Kidney (tissue), 14 donors: ENCODE results near the gene TTC28. TPM values are rescaled to one million over a fixed set of nuclear protein-coding genes. Genes with fewer than 3 reads are reported as not detected.

Source experiments
- DNase-seq, 5 donors: peaks; one replicate each; pipeline ENCODE4 v3.0.0-alpha.2; 2013 to 2020
- FAIRE-seq: peaks from 2 replicates; lab custom pipeline; 2012; peaks lifted over from hg19 to GRCh38; lab: Jason Lieb, UNC
- H3K27ac ChIP-seq, 2 donors: one replicate each; pipeline ENCODE4 v1.7.0; 2013; ENCODE audit warnings: low read depth in 2 of 2, low read length in 2 of 2, inconsistent platforms in 1 of 2
- H3K27me3 ChIP-seq: one replicate; pipeline ENCODE4 v1.7.1; 2013; ENCODE audit warnings: low read length, inconsistent platforms; ENCODE audit not compliant: control insufficient read depth, insufficient read depth
- H3K36me3 ChIP-seq, 3 donors: one replicate each; pipeline versions ENCODE4 v1.7.0 to v1.7.1; 2013; ENCODE audit warnings: low read length in 3 of 3, control low read depth in 1 of 3, inconsistent platforms in 1 of 3; ENCODE audit not compliant: insufficient read depth in 3 of 3, control insufficient read depth in 2 of 3
- H3K4me1 ChIP-seq, 3 donors: one replicate each; pipeline versions ENCODE4 v1.7.0 to v1.7.1; 2013; ENCODE audit warnings: low read length in 3 of 3, inconsistent platforms in 1 of 3, low read depth in 1 of 3; ENCODE audit not compliant: control insufficient read depth in 2 of 3, insufficient read depth in 2 of 3
- H3K4me3 ChIP-seq, 3 donors: one replicate each; pipeline versions ENCODE4 v1.7.0 to v1.8.1; 2013; ENCODE audit warnings: low read length in 3 of 3, control low read depth in 1 of 3, inconsistent platforms in 1 of 3
- H3K9ac ChIP-seq, 3 donors: one replicate each; pipeline versions ENCODE4 v1.7.0 to v1.7.1; 2013; ENCODE audit warnings: low read length in 3 of 3, control low read depth in 1 of 3, inconsistent platforms in 1 of 3
- H3K9me3 ChIP-seq, 3 donors: one replicate each; pipeline versions ENCODE4 v1.7.0 to v1.7.1; 2013; ENCODE audit warnings: low read length in 3 of 3, control low read depth in 1 of 3, inconsistent platforms in 1 of 3; ENCODE audit not compliant: control insufficient read depth in 2 of 3, insufficient read depth in 1 of 3
- intact Hi-C: fragments of 100-400 bp; cut with DNase I; formaldehyde crosslinking; loops from one replicate; pipeline ENCODE4 v1.11.1; 2022
- polyA plus RNA-seq: library from polyadenylated mRNA; stranded (reverse); fragments of 350-450 nt; fragmentation: Illumina TruSeq; extraction: RNeasy Lipid Tissue Mini Kit (QIAGEN cat#74804); gene quantifications from one replicate; pipeline ENCODE4 v1.2.3, GENCODE V29; 2014; ENCODE audit warnings: low read depth, low replicate concordance; ENCODE audit not compliant: insufficient read depth
- total RNA-seq: library from RNA; stranded (reverse); fragmentation: NEBNext Ultra II Directional; extraction: Animal tissue kit (Norgen Biotek cat#: 25700); gene quantifications from one replicate; pipeline ENCODE4 v1.2.1, GENCODE V29; 2021
- TF ChIP-seq, protein P1 (sequence below): IDR thresholded peaks from 3 replicates; pipeline ENCODE4 v1.5.1; 2012; ENCODE audit warnings: mild to moderate bottlenecking, moderate library complexity, borderline replicate concordance; ENCODE audit not compliant: insufficient read depth; ENCODE audit errors: extremely low read depth
- donor health status: control.
- donor health status: control.
- donor health status: control.
- donor health status: control.
- donor health status: control.
- donor health status: DM: yes; HTN: yes; CAD: no.
- donor health status: Normal renal cell carcinoma (clear cell type).

Gene TTC28
- total and polyA plus RNA-seq, 2 donors from 2014 or later: 3.5 to 40.2 TPM

DNA sequence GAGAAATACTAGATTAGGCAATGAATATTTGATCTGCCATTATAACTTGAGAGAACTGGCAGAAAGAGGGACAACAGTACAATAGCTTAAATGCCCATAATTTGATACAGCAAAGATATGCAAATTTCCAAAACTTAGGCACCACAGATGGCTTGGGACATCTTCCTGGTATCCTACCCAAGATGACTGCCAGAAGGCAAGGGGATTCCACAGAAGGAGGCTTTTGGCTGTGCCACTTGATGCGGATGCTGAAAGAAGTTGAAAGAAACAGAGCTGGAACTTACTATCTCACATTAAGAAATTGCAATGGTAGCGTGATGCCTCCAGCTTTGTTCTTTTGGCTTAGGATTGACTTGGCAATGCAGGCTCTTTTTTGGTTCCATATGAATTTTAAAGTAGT, 216.7 kb downstream of the TTC28 start:
- intact Hi-C loops: no loop called here
- H3K9ac ChIP-seq: no peak overlapping the region
- DNase-seq (no peak), FAIRE-seq (no peak)
- TF ChIP-seq, protein P1, sequence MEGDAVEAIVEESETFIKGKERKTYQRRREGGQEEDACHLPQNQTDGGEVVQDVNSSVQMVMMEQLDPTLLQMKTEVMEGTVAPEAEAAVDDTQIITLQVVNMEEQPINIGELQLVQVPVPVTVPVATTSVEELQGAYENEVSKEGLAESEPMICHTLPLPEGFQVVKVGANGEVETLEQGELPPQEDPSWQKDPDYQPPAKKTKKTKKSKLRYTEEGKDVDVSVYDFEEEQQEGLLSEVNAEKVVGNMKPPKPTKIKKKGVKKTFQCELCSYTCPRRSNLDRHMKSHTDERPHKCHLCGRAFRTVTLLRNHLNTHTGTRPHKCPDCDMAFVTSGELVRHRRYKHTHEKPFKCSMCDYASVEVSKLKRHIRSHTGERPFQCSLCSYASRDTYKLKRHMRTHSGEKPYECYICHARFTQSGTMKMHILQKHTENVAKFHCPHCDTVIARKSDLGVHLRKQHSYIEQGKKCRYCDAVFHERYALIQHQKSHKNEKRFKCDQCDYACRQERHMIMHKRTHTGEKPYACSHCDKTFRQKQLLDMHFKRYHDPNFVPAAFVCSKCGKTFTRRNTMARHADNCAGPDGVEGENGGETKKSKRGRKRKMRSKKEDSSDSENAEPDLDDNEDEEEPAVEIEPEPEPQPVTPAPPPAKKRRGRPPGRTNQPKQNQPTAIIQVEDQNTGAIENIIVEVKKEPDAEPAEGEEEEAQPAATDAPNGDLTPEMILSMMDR: no peak
- no peaks in the 10 kb centered on the region for H3K36me3 ChIP-seq
- H3K4me3 ChIP-seq: no peak overlapping the region
- no peak overlapping the region for H3K27ac ChIP-seq
- no peaks in the 10 kb centered on the region for H3K27me3 ChIP-seq
- H3K9me3 ChIP-seq: no peaks in the 10 kb centered on the region
- H3K4me1 ChIP-seq: peaks cover 0 to 7% (median 0%) of the 10 kb centered on the region in 3 donors

DNA sequence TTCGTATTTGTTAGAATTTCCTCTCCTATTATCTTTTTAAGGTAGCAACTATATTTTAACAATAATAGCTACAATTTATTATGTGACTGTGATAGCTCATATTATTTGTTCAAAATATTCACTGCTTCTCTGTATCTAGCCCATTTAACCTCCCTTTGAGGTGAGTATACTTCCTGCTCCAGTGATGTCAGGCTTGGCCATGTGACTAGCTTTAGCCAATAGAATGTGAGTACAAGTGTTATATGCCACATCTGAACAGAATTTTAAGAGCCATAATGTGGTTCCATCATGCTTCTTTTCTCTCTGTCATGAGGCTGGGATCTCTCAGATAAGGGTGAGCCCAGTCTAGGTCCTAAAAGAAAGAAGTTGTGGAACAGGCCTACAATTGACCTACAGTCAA, 217.6 kb downstream of the TTC28 start:
- intact Hi-C loops: no loop called here
- no peak for DNase-seq
- Histone ChIP-seq H3K27ac (no peak overlapping the region), H3K27me3 (no peaks in the 10 kb centered on the region), H3K4me1 (peaks cover 0 to 7% (median 0%) of the 10 kb centered on the region in 3 donors), H3K4me3 (no peak overlapping the region), H3K9ac (no peak overlapping the region), H3K36me3 (no peaks in the 10 kb centered on the region), H3K9me3 (no peaks in the 10 kb centered on the region)
- TF ChIP-seq, protein P1: no peak
- FAIRE-seq: no peak

DNA sequence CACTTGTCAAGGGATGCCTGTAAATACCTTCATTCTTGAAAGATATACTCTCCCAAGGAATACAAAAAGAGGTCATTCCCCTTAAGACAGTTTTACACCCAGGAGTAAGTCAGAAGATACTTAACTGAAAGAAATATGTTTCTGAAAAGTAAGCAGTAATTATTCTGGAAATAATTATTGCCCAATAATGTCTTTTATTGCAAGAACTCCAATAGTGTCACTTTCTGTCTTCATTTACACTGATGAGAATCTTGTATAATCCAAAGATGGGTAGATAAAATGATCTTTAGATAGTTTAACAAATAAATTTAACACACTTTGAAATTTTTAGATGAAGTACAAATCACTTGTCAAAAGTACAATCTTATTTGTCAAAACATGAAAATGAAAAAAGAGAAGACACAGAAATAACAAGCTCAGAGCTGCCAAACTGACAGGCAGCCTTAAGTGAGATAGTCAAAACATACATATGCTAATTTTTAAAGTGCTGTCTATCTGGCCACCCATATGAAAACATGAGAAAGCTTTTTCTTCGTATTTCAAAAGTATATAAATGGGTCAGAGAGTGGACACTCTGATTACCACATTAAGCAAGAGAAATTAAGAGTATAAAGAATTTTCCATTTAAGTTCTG, 225.1 kb downstream of the TTC28 start:
- Histone ChIP-seq H3K27ac (no peak overlapping the region), H3K27me3 (no peaks in the 10 kb centered on the region), H3K4me3 (no peak overlapping the region), H3K36me3 (no peaks in the 10 kb centered on the region), H3K4me1 (no peaks in the 10 kb centered on the region), H3K9me3 (no peaks in the 10 kb centered on the region), H3K9ac (no peak overlapping the region)
- DNase-seq: no peak
- intact Hi-C loops: no loop called here
- TF ChIP-seq, protein P1: no peak
- peak; percentile 49 for FAIRE-seq

DNA sequence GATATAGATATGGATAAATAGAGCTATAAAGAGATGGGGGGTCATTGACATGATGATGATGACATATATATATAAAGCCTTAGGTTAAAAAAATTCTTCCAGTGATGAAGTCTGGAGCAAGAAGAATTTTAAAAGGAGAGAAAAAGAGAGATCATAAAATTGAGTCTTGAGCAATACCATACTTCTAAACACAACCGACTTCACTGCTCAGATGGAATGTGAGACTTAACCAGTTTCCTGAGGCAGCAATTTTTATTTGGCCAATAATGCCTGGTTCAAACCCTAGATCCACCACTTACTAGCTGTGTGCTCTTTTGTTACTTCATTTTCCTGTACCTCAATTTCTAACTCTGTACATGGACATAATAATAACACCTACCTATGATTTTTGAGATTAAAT, 229.5 kb downstream of the TTC28 start:
- Histone ChIP-seq H3K27ac (no peak overlapping the region), H3K4me1 (peaks cover 0 to 2% (median 0%) of the 10 kb centered on the region in 3 donors), H3K4me3 (no peak overlapping the region), H3K36me3 (no peaks in the 10 kb centered on the region), H3K9me3 (no peaks in the 10 kb centered on the region), H3K9ac (no peak overlapping the region), H3K27me3 (no peaks in the 10 kb centered on the region)
- DNase-seq (no peak), FAIRE-seq (no peak)
- TF ChIP-seq, protein P1: no peak
- intact Hi-C loops: no loop called here
